NCI-H82 treated with DMSO at 0.1 percent for 48 hours (cell line): ENCODE measurements around the gene INKA1.
"Not testable (repeated sequence)": the region's sequence is repeated elsewhere in the genome, so short reads cannot be mapped to it uniquely, and the experiment has no call there.

Experiments used
- DNase-seq: peaks from one replicate; lab custom pipeline; 2025; ENCODE audit not compliant: unreplicated experiment; lab: John Stamatoyannopoulos, UW

INKA1 gene

GRCh38 chr3:49807431-49808114, 4.5 kb downstream of the INKA1 start:
- DNase-seq: no peak

DNA sequence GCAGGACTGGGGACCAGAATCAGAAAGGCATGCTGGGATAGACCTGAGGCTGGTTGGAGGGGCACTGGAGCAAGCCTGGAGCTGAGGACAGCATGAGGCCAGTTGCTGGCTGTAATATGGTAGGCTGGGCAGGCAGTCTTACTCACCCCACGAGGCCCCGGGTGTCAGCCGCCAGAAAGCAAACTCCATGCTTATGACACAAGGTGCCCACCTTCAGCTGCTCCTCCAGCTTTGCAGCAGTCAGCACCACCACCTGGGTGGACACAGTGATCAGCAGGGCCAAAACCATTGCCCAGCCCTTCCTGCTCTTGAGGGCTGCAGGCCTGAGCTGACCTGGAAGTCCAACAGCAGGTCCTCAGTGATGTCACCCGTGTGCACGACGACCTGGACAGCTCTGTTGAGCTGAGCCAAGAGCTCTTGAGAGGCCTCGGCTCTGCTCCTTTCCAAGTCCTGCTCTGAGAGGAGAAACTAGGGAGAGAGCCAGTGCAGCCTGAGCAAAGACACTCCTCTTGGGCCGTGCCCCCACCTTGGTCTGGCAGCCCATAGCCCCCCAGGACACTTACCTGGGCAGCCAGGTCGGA, 9.9 kb downstream of the INKA1 start:
- DNase-seq: no peak

DNA sequence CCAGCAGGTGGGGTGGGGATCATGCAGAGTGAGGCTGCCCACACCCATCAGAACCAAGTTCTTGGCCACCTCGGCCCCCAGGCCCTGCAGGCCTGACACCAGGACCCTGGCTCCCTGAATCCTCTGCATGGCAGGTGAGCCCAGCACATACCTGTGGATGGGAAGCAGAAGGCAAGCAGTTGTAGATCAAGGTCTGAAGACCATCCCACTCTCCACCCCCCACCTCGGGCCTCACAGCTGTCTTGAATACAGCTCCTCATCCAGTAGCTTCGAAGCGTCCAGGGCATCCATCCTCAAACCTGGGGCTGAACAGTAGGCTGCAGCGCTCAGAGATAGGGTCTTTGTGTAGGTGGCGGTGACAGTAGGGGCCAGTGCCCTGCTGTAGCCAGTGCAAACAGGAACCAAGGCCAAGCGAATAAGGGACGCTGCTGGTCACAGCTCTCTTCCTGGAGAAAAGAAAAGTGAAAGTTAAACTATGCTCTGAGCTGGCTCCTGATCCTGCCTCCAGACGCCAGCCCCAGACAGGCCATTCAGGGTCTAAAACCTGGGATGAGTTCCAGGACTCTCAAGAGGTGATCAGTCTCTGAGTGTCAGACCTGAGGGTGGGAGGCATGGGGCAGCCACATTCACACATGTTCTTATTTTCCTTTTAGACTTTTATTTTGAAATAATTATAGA, 10.6 kb downstream of the INKA1 start, which contains the start of gene UBA7:
Gene UBA7 (minus strand): TSS at position 457 of the 678 bp plus-strand sequence. CDS start 166 bp downstream, at position 291.
- DNase-seq: no peak

GRCh38 chr3:49823131-49823530, 20.1 kb downstream of the INKA1 start:
- not testable (repeated sequence) for DNase-seq

- DNase-seq: no peak
These were observed 23.0 kb downstream of the INKA1 start for GRCh38 chr3:49826016-49826415.

GRCh38 chr3:49831341-49831740, 28.3 kb downstream of the INKA1 start:
- no peak for DNase-seq

DNA sequence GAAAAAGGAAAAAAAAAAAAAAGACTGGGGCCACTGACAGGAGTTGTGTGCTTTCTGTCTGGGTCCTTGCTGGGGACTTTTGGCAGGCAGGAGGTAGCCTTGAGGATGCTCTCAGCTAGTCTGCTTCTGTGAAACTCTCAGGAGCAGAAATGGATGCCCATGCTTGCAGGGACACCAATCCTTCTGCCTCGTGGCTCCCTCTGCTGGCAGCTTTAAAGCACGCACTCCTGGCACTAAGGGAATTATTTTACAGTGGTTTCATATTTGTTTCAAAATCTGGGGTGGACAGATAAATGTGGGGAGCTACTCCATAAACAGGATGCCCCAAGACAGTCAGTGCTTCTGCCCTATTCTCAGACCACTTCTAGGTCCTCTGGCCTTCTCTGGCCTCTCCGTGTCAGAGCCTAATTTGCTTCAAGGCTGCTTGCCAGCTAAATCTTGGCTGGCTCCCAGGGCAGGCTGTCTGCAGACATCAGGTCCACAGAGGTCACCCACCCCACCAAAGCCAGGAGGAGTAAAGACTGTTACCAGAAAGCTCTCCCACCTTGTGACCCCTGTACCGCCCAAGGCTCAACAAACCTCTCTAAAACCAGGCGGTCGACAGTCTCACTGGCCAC, 36.2 kb downstream of the INKA1 start:
- DNase-seq: peak; percentile 24

- DNase-seq: no peak
These were observed 37.3 kb downstream of the INKA1 start for GRCh38 chr3:49840388-49840787.

DNA sequence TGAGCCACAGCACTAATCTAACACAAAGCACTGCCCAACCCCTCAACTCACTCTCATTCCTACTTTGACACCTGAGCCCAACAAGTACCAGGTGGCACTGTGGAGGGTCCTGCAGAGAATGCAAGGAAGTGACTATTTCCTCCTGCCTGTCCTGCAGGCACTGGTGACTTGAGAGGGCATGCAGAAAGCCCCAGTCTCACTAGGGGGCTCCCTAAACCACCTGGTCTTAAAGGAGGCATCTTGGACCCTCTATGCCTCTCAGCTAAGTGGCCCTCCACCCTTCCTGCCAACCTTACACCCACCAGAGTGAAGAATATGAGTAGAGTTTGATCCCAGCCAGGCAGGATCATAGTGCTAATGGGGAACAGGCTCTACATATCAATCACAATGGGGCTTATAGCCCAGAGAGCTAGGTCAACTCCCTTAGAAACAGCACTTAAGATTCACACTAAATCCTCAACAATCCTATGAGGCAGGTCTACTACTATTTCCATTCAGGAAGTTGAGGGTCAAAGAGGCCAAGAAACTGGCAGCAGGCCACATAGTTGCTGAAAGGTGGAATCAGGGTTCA, 38.1 kb downstream of the INKA1 start:
- no peak for DNase-seq

DNA sequence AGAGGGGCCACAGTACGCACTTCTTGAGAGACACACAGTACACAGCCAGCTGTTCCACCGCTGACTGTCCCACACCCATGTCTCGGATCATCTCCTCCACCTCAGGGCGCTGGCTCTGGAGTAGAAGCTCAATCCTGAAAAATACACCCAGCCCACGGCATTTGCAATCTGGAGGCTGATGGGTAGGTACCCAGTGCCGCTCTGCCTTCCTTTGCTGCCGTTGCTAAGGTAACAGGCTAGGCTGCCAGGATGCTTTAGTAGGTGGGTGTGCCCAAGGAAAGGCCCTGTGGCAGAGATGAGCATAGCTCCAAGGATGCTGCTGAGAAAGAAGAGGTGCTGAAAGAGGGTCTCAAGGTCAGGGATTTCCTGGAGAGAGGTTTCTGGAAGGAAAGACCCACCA, 38.7 kb downstream of the INKA1 start:
- DNase-seq: no peak

DNA sequence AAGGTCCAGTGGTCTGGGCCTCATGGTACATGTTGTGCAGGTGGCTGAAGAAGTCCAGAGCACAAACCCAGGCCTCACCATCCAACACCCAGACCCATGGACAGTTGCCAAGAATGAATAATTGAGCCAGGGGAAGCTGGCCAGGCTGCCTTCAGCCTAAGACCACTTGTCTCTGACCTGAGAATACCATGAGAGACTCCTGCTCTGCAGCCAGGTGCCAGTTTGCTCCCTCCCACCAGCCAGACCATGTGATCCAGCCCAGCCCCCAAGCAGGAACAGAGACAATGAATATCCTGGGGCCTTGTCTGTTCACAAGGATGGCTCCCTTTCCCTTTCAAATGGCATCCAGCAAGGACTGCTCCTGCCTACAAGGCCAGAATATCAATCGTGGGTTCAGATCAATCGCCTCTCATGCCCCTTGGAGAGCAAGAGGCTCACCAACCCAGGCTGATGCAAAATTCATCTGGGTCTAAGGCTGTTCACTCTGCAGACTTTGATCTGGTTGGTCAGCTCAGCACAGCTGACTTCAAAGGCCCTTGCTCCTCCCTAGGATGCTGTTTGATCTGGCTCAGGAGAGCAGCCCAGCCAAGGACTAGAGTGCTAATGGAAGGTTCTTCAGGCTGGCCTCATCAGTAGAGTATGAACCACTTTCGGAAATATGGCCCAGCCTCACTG, 39.9 kb downstream of the INKA1 start:
- DNase-seq: no peak

DNA sequence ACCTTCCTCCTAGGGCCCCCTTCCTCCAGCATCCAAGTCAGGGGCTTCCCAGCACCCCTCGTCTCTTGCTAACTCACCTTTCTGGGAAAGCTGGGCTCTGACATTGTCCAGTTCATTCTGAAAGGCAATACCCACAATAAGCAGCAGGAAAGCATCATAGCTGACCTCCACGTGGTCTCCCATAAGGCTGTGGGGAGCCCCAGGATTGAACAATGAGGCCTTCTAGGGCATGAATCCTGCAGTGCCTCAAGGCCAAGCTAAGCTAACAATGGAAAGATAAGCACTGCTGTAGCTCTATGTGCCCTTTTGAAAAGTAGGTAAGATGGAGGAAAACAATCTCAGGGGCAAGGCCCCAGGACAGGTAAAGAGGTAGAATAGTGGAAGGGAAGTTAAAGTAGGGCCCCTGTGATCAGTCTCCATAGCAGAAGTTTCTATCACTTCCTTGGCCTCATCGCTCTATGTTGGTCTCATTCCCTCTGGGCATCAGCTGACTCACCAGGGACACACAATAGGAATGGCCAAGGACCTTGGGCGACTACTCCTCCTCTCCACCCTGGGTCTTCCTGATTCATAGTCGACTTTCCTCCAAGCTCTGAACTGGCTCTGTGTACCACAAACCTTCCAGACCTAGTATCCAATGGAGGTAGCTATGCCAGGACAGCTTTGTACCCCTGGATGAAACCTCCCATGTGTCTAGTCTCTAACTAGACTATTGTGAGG, 41.6 kb downstream of the INKA1 start:
- no peak for DNase-seq

- no peak for DNase-seq
These were observed 42.6 kb downstream of the INKA1 start for GRCh38 chr3:49845694-49846093.
